HCT116 (cell line): ENCODE data around the gene GNB1L. TPM values are rescaled to one million over a fixed set of nuclear protein-coding genes. Genes with fewer than 3 reads are reported as not detected.

Experiments used
- ATAC-seq: fragments of 200-7000 bp; cut with Tn5 transposase; 2 replicates; pipeline ENCODE4 v1.9.1; 2020; ENCODE audit warnings: mild to moderate bottlenecking, moderate library complexity
- BruUV-seq: library from RNA; stranded (reverse); fragments of 400-500 nt; replicated peaks from 2 replicates; lab custom pipeline; 2021; lab: Mats Ljungman, UMichigan
- CTCF ChIA-PET: fragments of 300-600 bp; sonication (Branson Sonifier 250); formaldehyde crosslinking; loops from one replicate; lab custom pipeline; 2021; ENCODE audit warnings: antibody characterized with exemption; lab: Charles Lee
- POLR2A ChIA-PET: fragments of 300-600, 350-600 bp; sonication (Branson Sonifier 250); formaldehyde crosslinking; loops from one replicate; lab custom pipeline; 2021; ENCODE audit warnings: antibody characterized with exemption; lab: Charles Lee
- RAD21 ChIA-PET, 2 experiments: fragments of 300-600 bp; sonication (Branson Sonifier 250); formaldehyde crosslinking; loops; one replicate each; lab custom pipeline; 2023; ENCODE audit warnings: low total read pairs in 2 of 2; ENCODE audit not compliant: uncharacterized antibody in 2 of 2, unreplicated experiment in 2 of 2, low non-redundant PET in 1 of 2; lab: Charles Lee
- DNase-seq: peaks from one replicate; pipeline ENCODE4 v3.0.0-alpha.2; 2010; ENCODE audit warnings: low read depth, low spot score
- H2AFZ ChIP-seq: fragments of 200-600 bp; shearing (Covaris generic), sonication (generic); 2 replicates; pipeline ENCODE4 v1.6.1; 2017; ENCODE audit warnings: low read depth, mixed run types, mixed read lengths, antibody characterized with exemption, low read length; ENCODE audit not compliant: poor library complexity, severe bottlenecking
- H3K27ac ChIP-seq: 2 replicates; pipeline ENCODE4 v1.5.1; 2012; ENCODE audit warnings: low read depth, low read length
- H3K27me3 ChIP-seq: fragments of 200-600 bp; sonication (generic); 2 replicates; pipeline ENCODE4 v1.6.1; 2016; ENCODE audit warnings: mixed run types, low read length, mixed read lengths; ENCODE audit not compliant: insufficient read depth
- H3K36me3 ChIP-seq, 2 experiments: fragments of 200-500 bp in 1 of 2; fragments of 200-600 bp in 1 of 2; sonication (Bioruptor generic) in 1 of 2; sonication (generic) in 1 of 2; 2 replicates each; pipeline versions ENCODE4 v1.5.1 to v1.6.1; 2014 to 2016; ENCODE audit warnings: low read length in 2 of 2, inconsistent platforms in 1 of 2, mixed read lengths in 1 of 2, mixed run types in 1 of 2; ENCODE audit not compliant: insufficient read depth in 2 of 2, control insufficient read depth in 1 of 2
- H3K4me1 ChIP-seq, 2 experiments: fragments of 200-600 bp in 1 of 2; sonication (generic) in 1 of 2; 2 replicates each; pipeline versions ENCODE4 v1.5.1 to v1.6.1; 2012 to 2017; ENCODE audit warnings: low read length in 2 of 2, inconsistent platforms in 1 of 2, mild to moderate bottlenecking in 1 of 2, mixed read lengths in 1 of 2, mixed run types in 1 of 2, moderate library complexity in 1 of 2; ENCODE audit not compliant: insufficient read depth in 2 of 2, control insufficient read depth in 1 of 2
- H3K4me2 ChIP-seq: fragments of 200-600 bp; sonication (generic); 2 replicates; pipeline ENCODE4 v1.6.1; 2017; ENCODE audit warnings: mixed run types, low read length, mixed read lengths
- H3K4me3 ChIP-seq, 2 experiments: fragments of 200-600 bp in 1 of 2; sonication (generic) in 1 of 2; replicated peaks in 1 of 2; 2 replicates each; pipeline ENCODE4 v1.5.1; 2011 to 2016; ENCODE audit warnings: low read length in 2 of 2, control low read depth in 1 of 2, low read depth in 1 of 2, mild to moderate bottlenecking in 1 of 2, mixed read lengths in 1 of 2, mixed run types in 1 of 2
- H3K79me2 ChIP-seq: fragments of 200-600 bp; sonication (generic); 2 replicates; pipeline ENCODE4 v1.6.1; 2017; ENCODE audit warnings: mild to moderate bottlenecking, mixed run types, low read length, moderate library complexity, mixed read lengths; ENCODE audit not compliant: insufficient read depth
- H3K9ac ChIP-seq: fragments of 200-600 bp; sonication (generic); 2 replicates; pipeline ENCODE4 v1.6.1; 2016; ENCODE audit warnings: low read length, mixed read lengths
- H3K9me2 ChIP-seq: fragments of 200-600 bp; sonication (generic), shearing (Covaris generic); 2 replicates; pipeline ENCODE4 v1.6.1; 2017; ENCODE audit warnings: mixed run types, mild to moderate bottlenecking, moderate library complexity; ENCODE audit not compliant: insufficient read depth
- H3K9me3 ChIP-seq, 2 experiments: fragments of 200-500 bp in 1 of 2; fragments of 200-600 bp in 1 of 2; sonication (Bioruptor generic) in 1 of 2; sonication (generic) in 1 of 2; 2 replicates each; pipeline ENCODE4 v1.6.1; 2014 to 2017; ENCODE audit warnings: low read length in 2 of 2, mixed read lengths in 2 of 2, inconsistent platforms in 1 of 2, low read depth in 1 of 2, mild to moderate bottlenecking in 1 of 2, mixed run types in 1 of 2, moderate library complexity in 1 of 2; ENCODE audit not compliant: control insufficient read depth in 1 of 2, insufficient read depth in 1 of 2
- H4K20me1 ChIP-seq: fragments of 200-600 bp; sonication (generic), shearing (Covaris generic); 2 replicates; pipeline ENCODE4 v1.6.1; 2017; ENCODE audit warnings: mixed run types, mild to moderate bottlenecking, moderate library complexity; ENCODE audit not compliant: insufficient read depth
- CEBPB ChIP-seq: IDR thresholded peaks from 2 replicates; pipeline ENCODE4 v1.6.1; 2012; ENCODE audit warnings: low read depth
- EGR1 ChIP-seq: IDR thresholded peaks from 2 replicates; pipeline ENCODE4 v1.6.1; 2012; ENCODE audit warnings: low read depth
- ELF1 ChIP-seq: IDR thresholded peaks from 2 replicates; pipeline ENCODE4 v1.6.1; 2012; ENCODE audit warnings: low read depth, borderline replicate concordance
- EZH2phosphoT487 ChIP-seq: fragments of 200-600 bp; IDR thresholded peaks from 2 replicates; pipeline ENCODE4 v1.6.1; 2018; ENCODE audit warnings: antibody characterized with exemption, borderline replicate concordance
- POLR2A ChIP-seq: IDR thresholded peaks from 2 replicates; pipeline ENCODE4 v1.7.0; 2011; ENCODE audit warnings: borderline replicate concordance; ENCODE audit not compliant: insufficient read depth, insufficient read length; ENCODE audit errors: extremely low read depth
- POLR2AphosphoS5 ChIP-seq: IDR thresholded peaks from 2 replicates; pipeline ENCODE4 v1.6.1; 2011; ENCODE audit warnings: mild to moderate bottlenecking, low read depth, low read length, moderate library complexity
- RAD21 ChIP-seq: IDR thresholded peaks from 2 replicates; pipeline ENCODE4 v1.6.1; 2012; ENCODE audit warnings: low read depth, mild to moderate bottlenecking
- SP1 ChIP-seq: IDR thresholded peaks from 2 replicates; pipeline ENCODE4 v1.6.1; 2012; ENCODE audit warnings: low read depth
- TCF7L2 ChIP-seq: IDR thresholded peaks from 2 replicates; pipeline ENCODE4 v1.7.0; 2011; ENCODE audit warnings: borderline replicate concordance, inconsistent platforms; ENCODE audit not compliant: insufficient read depth, insufficient read length; ENCODE audit errors: extremely low read depth
- ZBTB33 ChIP-seq: IDR thresholded peaks from 2 replicates; pipeline ENCODE4 v1.6.1; 2011; ENCODE audit warnings: mild to moderate bottlenecking, low read length, moderate library complexity; ENCODE audit not compliant: insufficient replicate concordance; ENCODE audit errors: extremely low read depth
- intact Hi-C: fragments of 100-400 bp; cut with micrococcal nuclease; formaldehyde crosslinking; loops from 2 replicates; pipeline ENCODE4 v1.10.0; 2022
- total RNA-seq: library from RNA; stranded (reverse); gene quantifications from one replicate; pipeline ENCODE4 v1.2.1, GENCODE V29; 2021; ENCODE audit not compliant: unreplicated experiment

GNB1L gene
- total RNA-seq, 1 experiment from 2014 or later, result 12.1 TPM

GRCh38 chr22:19901577-19902244 lies 47.0 kb upstream of the GNB1L start:
- H3K79me2 ChIP-seq, result no peaks in the 10 kb centered on the region
- RAD21 ChIA-PET, result no interaction called here
- H3K4me2 ChIP-seq, result no peak overlapping the region
- H2AFZ ChIP-seq, result no peak overlapping the region
- no peaks in the 10 kb centered on the region for H3K36me3 ChIP-seq
- H3K27ac ChIP-seq, result no peak overlapping the region
- peaks cover 0 to 7% of the 10 kb centered on the region in 2 experiments; a peak in 1 of 4 replicates for H3K4me1 ChIP-seq
- H3K9me2 ChIP-seq, result no peaks in the 10 kb centered on the region
- no peak for DNase-seq
- CTCF ChIA-PET, result interaction anchor here (1.5 kb wide), 1 partner anchor 171 kb away, joined by 6 read pairs; no protein-coding TSS in a partner anchor
- ATAC-seq, result no peak
- H3K9ac ChIP-seq, result no peak overlapping the region
- POLR2A ChIA-PET, result no interaction called here
- BruUV-seq, result no TSS peak
- intact Hi-C loops, result no loop called here
- no peak for TF ChIP-seq ELF1
- TF ChIP-seq ZBTB33, result no peak
- TF ChIP-seq CEBPB, result no peak
- no peak for TF ChIP-seq RAD21
- TF ChIP-seq EZH2phosphoT487, result no peak
- no peak for TF ChIP-seq EGR1
- TF ChIP-seq TCF7L2, result no peak
- TF ChIP-seq POLR2AphosphoS5, result no peak
- no peak for TF ChIP-seq POLR2A
- TF ChIP-seq SP1, result no peak
- no peak overlapping the region for H3K4me3 ChIP-seq
- no peaks in the 10 kb centered on the region for H4K20me1 ChIP-seq
- H3K27me3 ChIP-seq, result no peaks in the 10 kb centered on the region
- no peaks in the 10 kb centered on the region for H3K9me3 ChIP-seq
